ENCODE results near the gene TMEM25. TPM values are rescaled to one million over a fixed set of nuclear protein-coding genes. Genes with fewer than 3 reads are reported as not detected.
"Not testable (repeated sequence)": the region's sequence is repeated elsewhere in the genome, so short reads cannot be mapped to it uniquely, and the experiment has no call there.

Gene TMEM25
- total RNA-seq, 1 donor from 2014 or later = 13.3 TPM

- intact Hi-C loops (cut with micrococcal nuclease) = loop anchor here (5.0 kb wide), 5 partner anchors 218 to 1342 kb away; partner anchors contain the start of genes CENATAC, DDX6, PCSK7 and RNF214
These were observed 43.6 kb downstream of the TMEM25 start for GRCh38 chr11:118574636-118575035.

DNA sequence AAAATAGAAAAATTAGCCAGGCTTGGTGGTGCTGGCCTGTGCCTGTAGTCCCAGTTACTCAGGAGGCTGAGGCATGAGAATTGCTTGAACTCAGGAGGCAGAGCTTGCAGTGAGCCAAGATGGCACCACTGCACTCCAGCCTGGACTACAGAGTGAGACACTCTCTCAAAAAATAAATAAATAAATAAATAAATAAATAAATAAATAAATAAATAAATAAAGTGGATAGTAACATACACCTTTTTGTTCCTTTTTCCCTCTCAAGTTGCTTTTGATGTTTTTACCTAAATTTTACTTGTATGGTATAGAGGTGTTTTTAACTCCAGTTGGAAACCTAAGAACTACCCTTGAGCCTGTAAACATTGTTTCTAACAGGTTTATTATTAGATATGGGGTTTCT is 47.0 kb downstream of the TMEM25 start:
- intact Hi-C loops (cut with micrococcal nuclease) = not testable (repeated sequence)

DNA sequence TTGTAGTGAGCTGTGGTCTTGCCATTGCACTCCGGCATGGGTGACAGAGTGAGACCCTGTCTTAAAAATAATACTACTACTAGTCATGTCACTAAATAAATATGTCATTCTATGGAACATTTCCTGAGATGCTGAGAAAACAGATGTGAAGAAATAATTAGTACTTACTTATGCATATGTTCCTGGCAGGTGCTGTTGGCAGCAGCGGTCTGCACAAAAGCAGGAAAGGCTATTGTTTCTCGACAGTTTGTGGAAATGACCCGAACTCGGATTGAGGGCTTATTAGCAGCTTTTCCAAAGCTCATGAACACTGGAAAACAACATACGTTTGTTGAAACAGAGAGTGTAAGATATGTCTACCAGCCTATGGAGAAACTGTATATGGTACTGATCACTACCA is 50.1 kb downstream of the TMEM25 start:
- intact Hi-C loops (cut with micrococcal nuclease) = no loop called here

Other genes starting within 250 kb of the TMEM25 start
- gene CD3E, start 226.5 kb upstream of the TMEM25 start, total RNA-seq = 684 and 696 TPM in 2 replicates
- gene CD3D, start 188.5 kb upstream of the TMEM25 start, total RNA-seq = 648 and 691 TPM in 2 replicates
- gene CD3G, start 186.8 kb upstream of the TMEM25 start, total RNA-seq = 223 and 229 TPM in 2 replicates
- gene UBE4A, start 171.6 kb upstream of the TMEM25 start, total RNA-seq = 46.7 and 48.4 TPM in 2 replicates
- gene ATP5MG, start 129.6 kb upstream of the TMEM25 start, total RNA-seq = 267 and 272 TPM in 2 replicates
- gene KMT2A, start 94.7 kb upstream of the TMEM25 start, total RNA-seq = 148 and 158 TPM in 2 replicates
- gene TTC36, start 3.7 kb upstream of the TMEM25 start, total RNA-seq = 0.90 and 2.2 TPM in 2 replicates
- 10.2 and 10.8 TPM in 2 replicates for gene IFT46, start 34.7 kb downstream of the TMEM25 start, total RNA-seq
- 154 and 161 TPM in 2 replicates for gene ARCN1, start 41.2 kb downstream of the TMEM25 start, total RNA-seq
- 0.56 and 1.0 TPM in 2 replicates for gene PHLDB1, start 76.4 kb downstream of the TMEM25 start, total RNA-seq
- not detected in 2 replicates for gene TREH, start 148.5 kb downstream of the TMEM25 start, total RNA-seq